Stimulated activated naive CD8-positive, alpha-beta T cell treated with anti-CD3 and anti-CD28 coated beads, Interleukin-15, Interleukin-2, amounts not matched to agents 100 ng/mL and 50 ng/mL, for 24 hours (primary cell): ENCODE data around the gene FUOM.

Source experiments
- H3K27ac Mint-ChIP-seq: one replicate; pipeline ENCODE4 v1.8.0; 2021; ENCODE audit warnings: mild to moderate bottlenecking, mixed read lengths
- H3K27me3 Mint-ChIP-seq: one replicate; pipeline ENCODE4 v1.8.0; 2021; ENCODE audit warnings: mixed read lengths
- H3K36me3 Mint-ChIP-seq: one replicate; pipeline ENCODE4 v1.8.0; 2021; ENCODE audit warnings: low read depth, mixed read lengths
- H3K4me1 Mint-ChIP-seq: one replicate; pipeline ENCODE4 v1.8.0; 2021; ENCODE audit warnings: low read depth, mixed read lengths
- H3K4me3 Mint-ChIP-seq: one replicate; pipeline ENCODE4 v1.8.0; 2021; ENCODE audit warnings: mild to moderate bottlenecking, mixed read lengths
- H3K9me3 Mint-ChIP-seq: one replicate; pipeline ENCODE4 v1.8.0; 2021; ENCODE audit warnings: mixed read lengths

FUOM gene, protein sequence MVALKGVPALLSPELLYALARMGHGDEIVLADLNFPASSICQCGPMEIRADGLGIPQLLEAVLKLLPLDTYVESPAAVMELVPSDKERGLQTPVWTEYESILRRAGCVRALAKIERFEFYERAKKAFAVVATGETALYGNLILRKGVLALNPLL

GRCh38 chr10:133357285-133358161 lies at the start of gene FUOM:
TSS of gene FUOM (minus strand) at chr10:133358019. CDS start at chr10:133358007, 12 bp downstream.
- H3K4me3 Mint-ChIP-seq = peak within 1 kb of the TSS; percentile 84
- peak within 1 kb of the TSS; percentile 58 for H3K27ac Mint-ChIP-seq
- peaks cover 7% of the 10 kb centered on the region for H3K36me3 Mint-ChIP-seq
- H3K4me1 Mint-ChIP-seq = peaks cover 16% of the 10 kb centered on the region
- H3K9me3 Mint-ChIP-seq = no peaks in the 10 kb centered on the region
- H3K27me3 Mint-ChIP-seq = no peaks in the 10 kb centered on the region

DNA sequence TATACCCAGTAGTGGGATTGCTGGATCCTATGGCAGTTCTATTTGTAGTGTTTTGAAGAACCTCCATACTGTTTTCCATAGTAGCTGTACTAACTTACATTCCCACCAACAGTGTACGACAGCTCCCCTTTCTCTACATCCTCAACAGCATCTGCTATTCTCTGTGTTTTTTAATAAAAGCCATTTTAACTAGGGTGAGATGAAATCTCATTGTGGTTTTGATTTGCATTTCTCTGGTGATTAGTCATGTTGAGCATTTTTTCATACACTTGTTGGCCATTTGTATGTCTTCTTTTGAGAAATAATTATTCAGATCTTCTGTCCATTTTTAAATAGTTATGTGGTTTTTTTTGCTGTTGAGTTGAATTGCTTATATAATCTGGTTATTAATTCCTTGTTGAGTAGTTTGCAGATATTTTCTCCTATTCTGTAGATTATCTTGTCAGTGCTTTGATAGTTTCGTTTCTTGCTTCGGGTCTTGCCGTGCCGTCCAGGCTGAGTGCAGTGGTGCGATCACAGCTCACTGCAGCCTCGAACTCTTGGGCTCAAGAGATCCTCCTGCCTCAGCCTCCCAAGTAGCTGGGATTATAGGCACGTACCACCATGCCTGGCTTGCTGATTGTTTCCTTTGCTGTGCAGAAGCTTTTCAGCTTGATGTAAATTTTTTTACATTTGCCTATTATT lies 48.2 kb upstream of the FUOM start:
- Mint-ChIP-seq H3K4me3 (peak overlapping the region; percentile 18), H3K9me3 (peaks cover 4% of the 10 kb centered on the region), H3K27ac (peak overlapping the region; percentile 17), H3K4me1 (peaks cover 52% of the 10 kb centered on the region), H3K27me3 (no peaks in the 10 kb centered on the region), H3K36me3 (peaks cover 82% of the 10 kb centered on the region)

- H3K4me3 Mint-ChIP-seq = no peak overlapping the region
- H3K36me3 Mint-ChIP-seq = peaks cover 82% of the 10 kb centered on the region
- H3K9me3 Mint-ChIP-seq = no peaks in the 10 kb centered on the region
- H3K27ac Mint-ChIP-seq = peak overlapping the region; percentile 29
- H3K27me3 Mint-ChIP-seq = no peaks in the 10 kb centered on the region
- H3K4me1 Mint-ChIP-seq = peaks cover 57% of the 10 kb centered on the region
These were observed 47.5 kb upstream of the FUOM start for GRCh38 chr10:133405272-133405671.

- Mint-ChIP-seq H3K4me3 (no peak overlapping the region), H3K9me3 (no peaks in the 10 kb centered on the region), H3K27ac (no peak overlapping the region), H3K27me3 (no peaks in the 10 kb centered on the region), H3K36me3 (peaks cover 77% of the 10 kb centered on the region), H3K4me1 (peaks cover 57% of the 10 kb centered on the region)
These were observed 46.0 kb upstream of the FUOM start for GRCh38 chr10:133403784-133404183.

GRCh38 chr10:133403359-133403758 lies 45.5 kb upstream of the FUOM start:
- Mint-ChIP-seq H3K4me1 (peaks cover 55% of the 10 kb centered on the region), H3K27ac (no peak overlapping the region), H3K36me3 (peaks cover 77% of the 10 kb centered on the region)

DNA sequence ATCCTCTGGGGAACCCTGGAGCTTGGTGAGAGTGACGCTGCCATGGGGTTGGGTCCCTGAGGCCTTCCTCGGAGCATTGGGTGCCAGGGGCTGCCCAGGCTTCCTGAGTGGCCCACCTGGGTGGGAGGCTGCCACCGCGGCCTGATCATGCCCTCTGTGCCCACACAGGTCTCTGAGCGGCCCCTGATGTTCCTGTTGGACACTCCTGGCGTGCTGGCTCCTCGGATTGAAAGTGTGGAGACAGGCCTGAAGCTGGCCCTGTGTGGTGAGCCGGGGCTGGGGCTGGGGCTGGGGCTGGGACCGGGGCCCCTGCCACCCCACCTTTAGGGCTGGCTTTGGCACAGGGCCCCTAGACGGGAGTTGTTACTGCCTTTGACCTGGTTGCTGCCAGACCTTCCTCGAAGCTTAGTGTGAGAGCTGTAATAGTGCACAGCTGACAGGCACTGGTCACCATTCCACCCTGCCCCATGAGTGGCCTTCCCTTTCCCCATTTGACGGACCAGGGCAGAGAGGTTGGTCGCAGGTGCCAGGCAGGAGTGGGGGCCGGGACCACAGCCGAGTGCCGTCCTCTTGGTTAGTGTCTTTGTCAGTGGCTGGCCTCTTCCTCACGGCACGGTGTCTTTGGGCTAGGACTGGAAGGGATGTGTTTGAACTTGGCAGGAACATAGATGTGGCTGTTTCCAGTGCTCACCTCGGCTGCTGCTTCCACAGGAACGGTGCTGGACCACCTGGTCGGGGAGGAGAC lies 44.3 kb upstream of the FUOM start:
- Mint-ChIP-seq H3K4me1 (peaks cover 49% of the 10 kb centered on the region), H3K36me3 (peaks cover 78% of the 10 kb centered on the region), H3K27me3 (no peaks in the 10 kb centered on the region), H3K9me3 (no peaks in the 10 kb centered on the region), H3K27ac (no peak overlapping the region), H3K4me3 (no peak overlapping the region)

More at GRCh38 chr10:133403359-133403758, 45.5 kb upstream of the FUOM start:
- no peaks in the 10 kb centered on the region for H3K9me3 Mint-ChIP-seq
- no peaks in the 10 kb centered on the region for H3K27me3 Mint-ChIP-seq
- H3K4me3 Mint-ChIP-seq = no peak overlapping the region

- Mint-ChIP-seq H3K36me3 (peaks cover 78% of the 10 kb centered on the region), H3K27ac (peak overlapping the region; percentile 50), H3K9me3 (no peaks in the 10 kb centered on the region), H3K4me1 (peaks cover 47% of the 10 kb centered on the region), H3K4me3 (no peak overlapping the region), H3K27me3 (no peaks in the 10 kb centered on the region)
These were observed 43.7 kb upstream of the FUOM start for GRCh38 chr10:133401500-133401899.

- Mint-ChIP-seq H3K4me3 (no peak overlapping the region), H3K4me1 (peaks cover 42% of the 10 kb centered on the region), H3K27me3 (no peaks in the 10 kb centered on the region), H3K36me3 (peaks cover 78% of the 10 kb centered on the region), H3K27ac (peak overlapping the region; percentile 50), H3K9me3 (no peaks in the 10 kb centered on the region)
These were observed 43.0 kb upstream of the FUOM start for GRCh38 chr10:133400624-133401424.

DNA sequence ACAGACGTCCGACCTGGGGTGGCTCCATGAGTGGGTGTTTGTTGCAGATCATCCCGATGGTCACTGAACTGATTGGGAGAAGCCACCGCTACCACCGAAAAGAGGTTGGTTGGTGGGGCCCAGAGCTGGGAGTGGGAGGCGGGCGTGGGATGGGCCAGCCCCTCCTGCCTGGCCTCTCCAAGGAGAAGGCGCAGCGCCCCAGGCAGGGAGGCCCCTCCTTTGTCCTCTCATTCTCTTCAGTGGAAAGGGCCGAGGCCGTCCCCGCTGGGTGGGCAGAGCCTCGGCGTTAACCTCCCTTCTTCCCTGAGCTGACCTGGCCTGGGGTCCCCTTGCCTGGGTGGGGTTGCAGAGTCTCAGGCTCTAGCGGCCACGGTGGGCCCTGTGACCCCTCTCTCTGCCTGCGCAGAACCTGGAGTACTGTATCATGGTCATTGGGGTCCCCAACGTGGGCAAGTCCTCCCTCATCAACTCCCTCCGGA lies 41.3 kb upstream of the FUOM start:
- Mint-ChIP-seq H3K4me1 (peaks cover 42% of the 10 kb centered on the region), H3K36me3 (peaks cover 71% of the 10 kb centered on the region)

DNA sequence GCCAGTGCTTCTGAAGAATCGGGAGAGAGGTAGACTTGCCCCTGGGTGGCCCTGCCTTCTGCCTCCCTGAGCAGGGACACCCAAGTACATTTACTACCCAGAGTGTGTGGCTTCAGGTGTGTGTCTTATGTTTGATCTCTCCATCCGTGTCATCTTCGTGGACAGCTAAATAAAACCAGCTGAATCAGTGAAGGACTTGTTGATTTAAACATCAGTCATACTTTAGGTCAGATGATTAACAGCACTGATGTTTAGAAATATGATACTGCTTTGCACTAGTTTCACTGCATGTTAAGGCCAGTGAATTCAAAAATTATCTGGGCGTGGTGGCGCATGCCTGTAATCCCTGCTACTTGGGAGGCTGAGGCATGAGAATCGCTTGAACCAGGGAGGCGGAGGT lies 40.1 kb upstream of the FUOM start:
- H3K27ac Mint-ChIP-seq = peak overlapping the region; percentile 36
- H3K4me3 Mint-ChIP-seq = no peak overlapping the region
- peaks cover 63% of the 10 kb centered on the region for H3K36me3 Mint-ChIP-seq
- peaks cover 50% of the 10 kb centered on the region for H3K4me1 Mint-ChIP-seq
- no peaks in the 10 kb centered on the region for H3K27me3 Mint-ChIP-seq
- no peaks in the 10 kb centered on the region for H3K9me3 Mint-ChIP-seq

More for the DNA sequence above, 41.3 kb upstream of the FUOM start:
- Mint-ChIP-seq H3K9me3 (no peaks in the 10 kb centered on the region), H3K27me3 (no peaks in the 10 kb centered on the region), H3K27ac (no peak overlapping the region), H3K4me3 (no peak overlapping the region)

DNA sequence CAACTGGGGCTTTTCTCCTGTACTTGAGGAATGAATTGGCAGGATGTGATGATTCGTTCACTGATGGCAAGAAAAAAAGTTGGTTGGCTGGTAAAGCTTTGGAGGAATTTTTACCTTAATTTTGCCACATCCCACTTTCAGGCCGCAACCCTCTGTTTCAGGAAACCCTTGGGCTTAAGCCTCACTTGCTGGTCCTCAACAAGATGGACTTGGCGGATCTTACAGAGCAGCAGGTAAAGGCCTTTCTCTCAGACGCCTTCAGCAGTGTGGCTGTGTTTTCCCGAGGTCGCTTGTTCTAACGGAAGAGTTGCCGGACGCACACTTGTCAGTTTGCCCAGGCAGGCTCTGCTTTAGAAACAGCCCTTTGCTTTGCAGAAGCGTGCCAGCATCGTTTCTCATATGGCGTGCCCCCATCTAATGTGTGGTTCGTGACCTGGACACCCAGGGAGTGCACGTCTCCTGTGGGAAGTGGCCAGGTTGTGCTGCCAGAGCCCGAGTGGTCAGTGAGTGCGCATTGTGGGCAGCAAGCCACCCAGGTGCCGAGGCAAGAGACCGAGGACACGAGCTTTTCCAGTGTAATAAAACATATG lies 38.3 kb upstream of the FUOM start:
- H3K36me3 Mint-ChIP-seq = peaks cover 53% of the 10 kb centered on the region
- peaks cover 61% of the 10 kb centered on the region for H3K4me1 Mint-ChIP-seq
- no peak overlapping the region for H3K27ac Mint-ChIP-seq
- H3K4me3 Mint-ChIP-seq = peak overlapping the region; percentile 96
- H3K27me3 Mint-ChIP-seq = no peaks in the 10 kb centered on the region
- H3K9me3 Mint-ChIP-seq = no peaks in the 10 kb centered on the region

GRCh38 chr10:133394801-133395221 lies 37.0 kb upstream of the FUOM start:
- peaks cover 62% of the 10 kb centered on the region for H3K4me1 Mint-ChIP-seq
- peak overlapping the region; percentile 96 for H3K4me3 Mint-ChIP-seq
- no peaks in the 10 kb centered on the region for H3K27me3 Mint-ChIP-seq
- peak overlapping the region; percentile 97 for H3K27ac Mint-ChIP-seq
- H3K9me3 Mint-ChIP-seq = no peaks in the 10 kb centered on the region
- peaks cover 43% of the 10 kb centered on the region for H3K36me3 Mint-ChIP-seq

DNA sequence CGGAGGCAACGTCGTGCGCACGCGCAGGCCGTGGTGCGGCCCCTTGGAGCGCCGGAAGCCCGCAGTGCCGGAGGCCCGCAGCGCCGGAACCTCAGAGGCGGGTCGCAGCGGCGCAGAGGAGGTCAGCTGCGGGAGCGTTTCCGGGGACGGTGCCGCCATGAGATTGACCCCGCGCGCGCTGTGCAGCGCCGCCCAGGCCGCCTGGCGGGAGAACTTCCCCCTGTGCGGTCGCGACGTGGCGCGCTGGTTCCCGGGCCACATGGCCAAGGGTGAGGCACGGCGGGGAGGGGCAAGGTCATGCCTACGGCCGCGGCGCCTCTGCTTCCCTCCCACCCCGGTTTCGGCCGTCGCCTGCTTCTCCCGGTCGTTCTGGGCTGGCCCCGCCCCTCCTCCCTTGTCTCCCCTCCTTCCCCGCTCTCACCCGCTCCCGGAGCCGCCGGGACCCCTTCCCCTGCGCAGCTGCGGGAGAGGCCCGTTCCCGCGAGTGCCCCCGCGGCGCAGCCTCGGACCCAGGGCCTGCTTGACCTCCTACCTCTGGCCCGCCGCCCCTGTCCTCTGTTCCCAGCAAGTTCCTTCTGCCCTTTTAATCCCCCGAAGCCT lies 36.3 kb upstream of the FUOM start, which contains the start of gene MTG1:
TSS of gene MTG1 (plus strand) at position 94 of the 600 bp plus-strand sequence. CDS start at position 158, 64 bp downstream.
- Mint-ChIP-seq H3K27me3 (no peaks in the 10 kb centered on the region), H3K4me3 (peak within 1 kb of the TSS; percentile 96), H3K4me1 (peaks cover 63% of the 10 kb centered on the region), H3K9me3 (no peaks in the 10 kb centered on the region), H3K36me3 (peaks cover 38% of the 10 kb centered on the region), H3K27ac (peak within 1 kb of the TSS; percentile 97)
